ENCODE results near the gene RNF10. TPM values are rescaled to one million over a fixed set of nuclear protein-coding genes. Genes with fewer than 3 reads are reported as not detected.

RNF10 gene
- total and polyA plus RNA-seq, 8 donors: 124 to 656 (median 191) TPM

- DNase-seq: no peak
- Histone ChIP-seq H3K27ac (peak overlapping the region in 1 of 5 donors; percentile 8), H3K9me3 (no peaks in the 10 kb centered on the region), H3K27me3 (no peaks in the 10 kb centered on the region), H3K4me3 (no peak overlapping the region), H3K4me1 (peaks cover 0 to 18% (median 2%) of the 10 kb centered on the region in 4 donors), H3K36me3 (peaks cover 97 to 100% (median 100%) of the 10 kb centered on the region in 4 donors)
- 80 to 89% (median 83%) methylated on average over 2 of the region's 2 CpGs for WGBS, 5 donors
- TF ChIP-seq POLR2AphosphoS5 (IDR thresholded peaks at IDR 0.05): no peak
- TF ChIP-seq CTCF (IDR thresholded peaks at IDR 0.05): no peak
- TF ChIP-seq EP300 (IDR thresholded peaks at IDR 0.05): no peak
- no peak for TF ChIP-seq POLR2A (IDR thresholded peaks at IDR 0.05)
- intact Hi-C loops (cut with DNase I; ENCODE audit: low total_unique reads): no loop called here
Measured at GRCh38 chr12:120574106-120574505, 40.0 kb downstream of the RNF10 start.

- intact Hi-C loops (cut with DNase I; ENCODE audit: low total_unique reads): no loop called here
- peaks cover 13 to 38% (median 32%) of the 10 kb centered on the region in 4 donors for H3K4me1 ChIP-seq
- H3K27ac ChIP-seq: no peak overlapping the region
- 33 to 79% (median 62%) methylated on average over 1 of the region's 1 CpG for WGBS, 5 donors
- H3K4me3 ChIP-seq: no peak overlapping the region
- DNase-seq: no peak
- H3K27me3 ChIP-seq: no peaks in the 10 kb centered on the region
- no peaks in the 10 kb centered on the region for H3K9me3 ChIP-seq
- TF ChIP-seq EP300 (IDR thresholded peaks at IDR 0.05): no peak
- TF ChIP-seq CTCF (IDR thresholded peaks at IDR 0.05): no peak
- H3K36me3 ChIP-seq: peaks cover 53 to 60% (median 59%) of the 10 kb centered on the region in 4 donors
Measured at GRCh38 chr12:120579179-120579578, 45.0 kb downstream of the RNF10 start.

GRCh38 chr12:120580787-120581723 lies 46.9 kb downstream of the RNF10 start, which contains the start of gene POP5:
Gene POP5 (minus strand): TSS chr12:120581402. CDS start chr12:120581362, 40 bp downstream.
- no peaks in the 10 kb centered on the region for H3K9me3 ChIP-seq
- intact Hi-C loops (cut with DNase I; ENCODE audit: low total_unique reads): loop anchor here (10.0 kb wide), 1 partner anchor 134 kb away; the partner anchor contains the start of gene UNC119B
- peaks cover 34 to 41% (median 41%) of the 10 kb centered on the region in 4 donors for H3K36me3 ChIP-seq
- peak; percentile 71 to 96 (median 88) for TF ChIP-seq POLR2AphosphoS5 (IDR thresholded peaks at IDR 0.05)
- TF ChIP-seq CTCF (IDR thresholded peaks at IDR 0.05): no peak
- WGBS, 5 donors: 0 to 1% (median 1%) methylated on average over 32 to 56 of the region's 56 CpGs
- H3K27ac ChIP-seq: peak within 1 kb of the TSS; percentile 45 to 85 (median 79)
- H3K4me1 ChIP-seq: peaks cover 20 to 47% (median 39%) of the 10 kb centered on the region in 4 donors
- peak; percentile 98 to 99 for DNase-seq
- peak within 1 kb of the TSS; percentile 69 to 94 (median 88) for H3K4me3 ChIP-seq
- H3K27me3 ChIP-seq: peaks cover 0 to 10% (median 0%) of the 10 kb centered on the region in 3 donors

- Histone ChIP-seq H3K4me3 (peak overlapping the region; percentile 69 to 94 (median 88)), H3K4me1 (peaks cover 20 to 47% (median 39%) of the 10 kb centered on the region in 4 donors), H3K9me3 (no peaks in the 10 kb centered on the region), H3K27ac (peak overlapping the region in 4 of 5 donors; percentile 76 to 85 (median 80)), H3K36me3 (peaks cover 25 to 32% (median 31%) of the 10 kb centered on the region in 4 donors), H3K27me3 (peaks cover 0 to 12% (median 0%) of the 10 kb centered on the region in 3 donors)
- DNase-seq: no peak
- intact Hi-C loops (cut with DNase I; ENCODE audit: low total_unique reads): loop anchor here (10.0 kb wide), 1 partner anchor 133 kb away; the partner anchor contains the start of gene UNC119B
- 33 to 43% (median 42%) methylated on average over 9 of the region's 9 CpGs for WGBS, 5 donors
- TF ChIP-seq POLR2A (IDR thresholded peaks at IDR 0.05) (no peak), CTCF (IDR thresholded peaks at IDR 0.05) (no peak), EP300 (IDR thresholded peaks at IDR 0.05) (no peak), POLR2AphosphoS5 (IDR thresholded peaks at IDR 0.05) (no peak)
Measured at GRCh38 chr12:120581998-120582397, 47.8 kb downstream of the RNF10 start.

Measured in stomach (tissue), 9 donors.